AG10803 (cell line): Measurements from ENCODE around the gene CORO6.

Source experiments
- DNase-seq: peaks from one replicate; pipeline ENCODE4 v3.0.0; 2010; ENCODE audit warnings: low read depth
- H3K4me3 ChIP-seq: 2 replicates; pipeline ENCODE4 v1.5.1; 2011; ENCODE audit warnings: mild to moderate bottlenecking, low read length, control low read depth
- CTCF ChIP-seq: conservative IDR thresholded peaks from 2 replicates; pipeline ENCODE4 v1.5.1; 2011; ENCODE audit warnings: mild to moderate bottlenecking, low read length, control low read depth, inconsistent platforms

Gene CORO6

GRCh38 chr17:29613856-29614255 lies 8.9 kb downstream of the CORO6 start:
- no peak for DNase-seq
- H3K4me3 ChIP-seq, result peak overlapping the region; percentile 43
- no peak for TF ChIP-seq CTCF

GRCh38 chr17:29613352-29613837 lies 9.3 kb downstream of the CORO6 start:
- H3K4me3 ChIP-seq, result peak overlapping the region; percentile 43
- peak; percentile 59 for TF ChIP-seq CTCF
- DNase-seq, result peak; percentile 83

- DNase-seq, result no peak
- no peak for TF ChIP-seq CTCF
- H3K4me3 ChIP-seq, result no peak overlapping the region
These were observed 10.1 kb downstream of the CORO6 start for GRCh38 chr17:29612404-29613280.

- no peak for DNase-seq
- no peak overlapping the region for H3K4me3 ChIP-seq
- TF ChIP-seq CTCF, result no peak
These were observed 10.7 kb downstream of the CORO6 start for GRCh38 chr17:29612094-29612403.

- no peak overlapping the region for H3K4me3 ChIP-seq
- no peak for TF ChIP-seq CTCF
- no peak for DNase-seq
These were observed 11.2 kb downstream of the CORO6 start for GRCh38 chr17:29611351-29612093.

GRCh38 chr17:29610395-29610794 lies 12.3 kb downstream of the CORO6 start:
- no peak overlapping the region for H3K4me3 ChIP-seq
- no peak for DNase-seq
- TF ChIP-seq CTCF, result no peak
